HCT116 (cell line): ENCODE data around the gene SLAIN2. TPM values are rescaled to one million over a fixed set of nuclear protein-coding genes. Genes with fewer than 3 reads are reported as not detected.

Source experiments
- ATAC-seq: fragments of 200-7000 bp; cut with Tn5 transposase; 2 replicates; pipeline ENCODE4 v1.9.1; 2020; ENCODE audit warnings: mild to moderate bottlenecking, moderate library complexity
- BruUV-seq: library from RNA; stranded (reverse); fragments of 400-500 nt; replicated peaks from 2 replicates; lab custom pipeline; 2021; lab: Mats Ljungman, UMichigan
- CTCF ChIA-PET: fragments of 300-600 bp; sonication (Branson Sonifier 250); formaldehyde crosslinking; loops from one replicate; lab custom pipeline; 2021; ENCODE audit warnings: antibody characterized with exemption; lab: Charles Lee
- POLR2A ChIA-PET: fragments of 300-600, 350-600 bp; sonication (Branson Sonifier 250); formaldehyde crosslinking; loops from one replicate; lab custom pipeline; 2021; ENCODE audit warnings: antibody characterized with exemption; lab: Charles Lee
- RAD21 ChIA-PET, 2 experiments: fragments of 300-600 bp; sonication (Branson Sonifier 250); formaldehyde crosslinking; loops; one replicate each; lab custom pipeline; 2023; ENCODE audit warnings: low total read pairs in 2 of 2; ENCODE audit not compliant: uncharacterized antibody in 2 of 2, unreplicated experiment in 2 of 2, low non-redundant PET in 1 of 2; lab: Charles Lee
- DNase-seq: peaks from one replicate; pipeline ENCODE4 v3.0.0-alpha.2; 2010; ENCODE audit warnings: low read depth, low spot score
- H2AFZ ChIP-seq: fragments of 200-600 bp; shearing (Covaris generic), sonication (generic); 2 replicates; pipeline ENCODE4 v1.6.1; 2017; ENCODE audit warnings: low read depth, mixed run types, mixed read lengths, antibody characterized with exemption, low read length; ENCODE audit not compliant: poor library complexity, severe bottlenecking
- H3K27ac ChIP-seq: 2 replicates; pipeline ENCODE4 v1.5.1; 2012; ENCODE audit warnings: low read depth, low read length
- H3K27me3 ChIP-seq: fragments of 200-600 bp; sonication (generic); 2 replicates; pipeline ENCODE4 v1.6.1; 2016; ENCODE audit warnings: mixed run types, low read length, mixed read lengths; ENCODE audit not compliant: insufficient read depth
- H3K36me3 ChIP-seq, 2 experiments: fragments of 200-500 bp in 1 of 2; fragments of 200-600 bp in 1 of 2; sonication (Bioruptor generic) in 1 of 2; sonication (generic) in 1 of 2; 2 replicates each; pipeline versions ENCODE4 v1.5.1 to v1.6.1; 2014 to 2016; ENCODE audit warnings: low read length in 2 of 2, inconsistent platforms in 1 of 2, mixed read lengths in 1 of 2, mixed run types in 1 of 2; ENCODE audit not compliant: insufficient read depth in 2 of 2, control insufficient read depth in 1 of 2
- H3K4me1 ChIP-seq, 2 experiments: fragments of 200-600 bp in 1 of 2; sonication (generic) in 1 of 2; 2 replicates each; pipeline versions ENCODE4 v1.5.1 to v1.6.1; 2012 to 2017; ENCODE audit warnings: low read length in 2 of 2, inconsistent platforms in 1 of 2, mild to moderate bottlenecking in 1 of 2, mixed read lengths in 1 of 2, mixed run types in 1 of 2, moderate library complexity in 1 of 2; ENCODE audit not compliant: insufficient read depth in 2 of 2, control insufficient read depth in 1 of 2
- H3K4me2 ChIP-seq: fragments of 200-600 bp; sonication (generic); 2 replicates; pipeline ENCODE4 v1.6.1; 2017; ENCODE audit warnings: mixed run types, low read length, mixed read lengths
- H3K4me3 ChIP-seq, 2 experiments: fragments of 200-600 bp in 1 of 2; sonication (generic) in 1 of 2; replicated peaks in 1 of 2; 2 replicates each; pipeline ENCODE4 v1.5.1; 2011 to 2016; ENCODE audit warnings: low read length in 2 of 2, control low read depth in 1 of 2, low read depth in 1 of 2, mild to moderate bottlenecking in 1 of 2, mixed read lengths in 1 of 2, mixed run types in 1 of 2
- H3K79me2 ChIP-seq: fragments of 200-600 bp; sonication (generic); 2 replicates; pipeline ENCODE4 v1.6.1; 2017; ENCODE audit warnings: mild to moderate bottlenecking, mixed run types, low read length, moderate library complexity, mixed read lengths; ENCODE audit not compliant: insufficient read depth
- H3K9ac ChIP-seq: fragments of 200-600 bp; sonication (generic); 2 replicates; pipeline ENCODE4 v1.6.1; 2016; ENCODE audit warnings: low read length, mixed read lengths
- H3K9me2 ChIP-seq: fragments of 200-600 bp; sonication (generic), shearing (Covaris generic); 2 replicates; pipeline ENCODE4 v1.6.1; 2017; ENCODE audit warnings: mixed run types, mild to moderate bottlenecking, moderate library complexity; ENCODE audit not compliant: insufficient read depth
- H3K9me3 ChIP-seq, 2 experiments: fragments of 200-500 bp in 1 of 2; fragments of 200-600 bp in 1 of 2; sonication (Bioruptor generic) in 1 of 2; sonication (generic) in 1 of 2; 2 replicates each; pipeline ENCODE4 v1.6.1; 2014 to 2017; ENCODE audit warnings: low read length in 2 of 2, mixed read lengths in 2 of 2, inconsistent platforms in 1 of 2, low read depth in 1 of 2, mild to moderate bottlenecking in 1 of 2, mixed run types in 1 of 2, moderate library complexity in 1 of 2; ENCODE audit not compliant: control insufficient read depth in 1 of 2, insufficient read depth in 1 of 2
- H4K20me1 ChIP-seq: fragments of 200-600 bp; sonication (generic), shearing (Covaris generic); 2 replicates; pipeline ENCODE4 v1.6.1; 2017; ENCODE audit warnings: mixed run types, mild to moderate bottlenecking, moderate library complexity; ENCODE audit not compliant: insufficient read depth
- SP1 ChIP-seq: IDR thresholded peaks from 2 replicates; pipeline ENCODE4 v1.6.1; 2012; ENCODE audit warnings: low read depth
- ZFX ChIP-seq: fragments of 450-650 bp; IDR thresholded peaks from 2 replicates; pipeline ENCODE4 v1.6.1; 2017
- intact Hi-C: fragments of 100-400 bp; cut with micrococcal nuclease; formaldehyde crosslinking; loops from 2 replicates; pipeline ENCODE4 v1.10.0; 2022
- total RNA-seq: library from RNA; stranded (reverse); gene quantifications from one replicate; pipeline ENCODE4 v1.2.1, GENCODE V29; 2021; ENCODE audit not compliant: unreplicated experiment
- TF ChIP-seq, protein P1 (sequence below): IDR thresholded peaks from 2 replicates; pipeline ENCODE4 v1.6.1; 2011; ENCODE audit warnings: mild to moderate bottlenecking, low read length, moderate library complexity; ENCODE audit not compliant: insufficient replicate concordance; ENCODE audit errors: extremely low read depth

SLAIN2 gene
- total RNA-seq, 1 experiment from 2014 or later = 50.3 TPM

DNA sequence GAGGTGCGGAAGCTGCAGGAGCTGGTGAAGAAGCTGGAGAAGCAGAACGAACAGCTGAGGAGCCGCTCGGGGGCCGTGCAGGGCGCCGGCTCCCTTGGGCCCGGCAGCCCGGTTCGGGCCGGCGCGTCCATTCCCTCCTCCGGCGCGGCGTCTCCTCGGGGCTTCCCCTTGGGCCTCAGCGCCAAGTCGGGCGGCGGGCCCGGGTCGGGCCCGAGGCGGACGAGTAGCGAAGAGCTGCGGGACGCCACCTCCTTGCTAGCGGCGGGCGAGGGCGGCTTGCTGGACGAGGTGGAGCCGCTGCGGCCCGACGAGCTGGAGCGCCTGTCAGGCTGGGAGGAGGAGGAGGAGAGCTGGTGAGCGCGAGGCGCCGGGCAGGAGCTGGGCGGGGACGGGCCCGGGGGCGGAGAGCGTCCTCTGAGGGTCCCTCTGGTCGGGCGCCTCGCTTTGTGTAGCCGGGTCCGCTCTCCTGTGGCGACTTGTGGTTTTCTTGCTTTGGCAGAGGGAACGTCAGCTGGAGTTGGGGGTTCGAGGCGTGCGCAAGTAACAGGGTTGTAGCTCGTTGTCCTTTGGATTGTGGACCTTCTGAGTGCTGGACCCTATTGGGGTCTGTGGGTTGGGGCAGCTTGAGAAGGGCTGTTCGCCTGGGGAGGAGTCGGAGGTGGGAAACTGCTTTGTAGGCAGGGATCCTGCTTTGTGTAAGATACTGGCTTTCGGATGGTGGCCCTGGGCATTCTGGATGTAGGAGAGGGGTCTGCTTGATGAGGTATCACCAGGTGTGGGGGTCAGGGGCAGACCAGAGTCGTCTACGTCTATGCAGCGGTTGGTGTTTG, 662 bp downstream of the SLAIN2 start:
- H2AFZ ChIP-seq = no peak overlapping the region
- peak; percentile 90 for TF ChIP-seq ZFX
- TF ChIP-seq, protein P1, sequence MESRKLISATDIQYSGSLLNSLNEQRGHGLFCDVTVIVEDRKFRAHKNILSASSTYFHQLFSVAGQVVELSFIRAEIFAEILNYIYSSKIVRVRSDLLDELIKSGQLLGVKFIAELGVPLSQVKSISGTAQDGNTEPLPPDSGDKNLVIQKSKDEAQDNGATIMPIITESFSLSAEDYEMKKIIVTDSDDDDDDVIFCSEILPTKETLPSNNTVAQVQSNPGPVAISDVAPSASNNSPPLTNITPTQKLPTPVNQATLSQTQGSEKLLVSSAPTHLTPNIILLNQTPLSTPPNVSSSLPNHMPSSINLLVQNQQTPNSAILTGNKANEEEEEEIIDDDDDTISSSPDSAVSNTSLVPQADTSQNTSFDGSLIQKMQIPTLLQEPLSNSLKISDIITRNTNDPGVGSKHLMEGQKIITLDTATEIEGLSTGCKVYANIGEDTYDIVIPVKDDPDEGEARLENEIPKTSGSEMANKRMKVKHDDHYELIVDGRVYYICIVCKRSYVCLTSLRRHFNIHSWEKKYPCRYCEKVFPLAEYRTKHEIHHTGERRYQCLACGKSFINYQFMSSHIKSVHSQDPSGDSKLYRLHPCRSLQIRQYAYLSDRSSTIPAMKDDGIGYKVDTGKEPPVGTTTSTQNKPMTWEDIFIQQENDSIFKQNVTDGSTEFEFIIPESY = no peak
- TF ChIP-seq, all 23 proteins: peak for 1
- Histone ChIP-seq H3K9ac (peak overlapping the region; percentile 76), H3K27ac (peak overlapping the region; percentile 75), H3K9me3 (no peaks in the 10 kb centered on the region), H3K79me2 (peaks cover 55% of the 10 kb centered on the region), H3K36me3 (no peaks in the 10 kb centered on the region), H3K27me3 (no peaks in the 10 kb centered on the region), H3K4me2 (peak overlapping the region; percentile 91), H3K4me1 (peaks cover 18 to 30% of the 10 kb centered on the region in 2 experiments), H4K20me1 (peaks cover 3% of the 10 kb centered on the region; the same call in 1 of the 2 replicates), H3K9me2 (no peaks in the 10 kb centered on the region), H3K4me3 (peak overlapping the region; percentile 72 to 85)
- ChIA-PET POLR2A (interaction anchor here (0.6 to 1.1 kb wide), 8 partner anchors 8 to 439 kb away, joined by 3 to 6 read pairs (median 3); partner anchors contain the start of gene FRYL), CTCF (interaction anchor here (0.6 kb wide), 2 partner anchors 14 to 59 kb away, joined by 3 read pairs; no protein-coding TSS in a partner anchor), RAD21 (interaction anchor here in 1 of 2 experiments (0.7 kb wide), 1 partner anchor 43 kb away, joined by 3 read pairs; no protein-coding TSS in a partner anchor)
- DNase-seq (no peak), ATAC-seq (peak; percentile 28)
- BruUV-seq = no TSS peak
- intact Hi-C loops = no loop called here

DNA sequence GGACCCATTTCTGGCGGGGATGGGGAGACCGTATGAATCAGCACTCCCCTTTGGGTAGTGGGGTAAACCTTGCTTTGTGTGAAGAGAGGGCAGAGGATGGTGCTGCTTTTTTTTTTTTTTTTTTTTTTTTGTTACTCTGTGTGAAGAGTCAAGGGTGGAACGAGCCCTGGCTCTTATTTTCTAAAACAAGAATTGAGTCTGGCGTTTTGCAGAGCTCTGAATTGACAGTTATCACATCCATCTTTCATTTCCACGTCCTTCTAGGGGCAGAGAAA, 1.2 kb downstream of the SLAIN2 start:
- RAD21 ChIA-PET = no interaction called here
- POLR2A ChIA-PET = interaction anchor here (1.1 kb wide), 1 partner anchor 11 kb away, joined by 3 read pairs; no protein-coding TSS in a partner anchor
- DNase-seq = no peak
- Histone ChIP-seq H3K4me2 (peak overlapping the region; percentile 91), H3K4me3 (peak overlapping the region; percentile 72 to 85), H3K9me2 (no peaks in the 10 kb centered on the region), H2AFZ (no peak overlapping the region), H3K79me2 (peaks cover 61% of the 10 kb centered on the region), H4K20me1 (peaks cover 3% of the 10 kb centered on the region; the same call in 1 of the 2 replicates), H3K9me3 (no peaks in the 10 kb centered on the region), H3K9ac (peak overlapping the region; percentile 76), H3K27me3 (no peaks in the 10 kb centered on the region), H3K36me3 (no peaks in the 10 kb centered on the region), H3K27ac (no peak overlapping the region), H3K4me1 (peaks cover 18 to 30% of the 10 kb centered on the region in 2 experiments)
- TSS peak; percentile 34 for BruUV-seq
- intact Hi-C loops = no loop called here
- TF ChIP-seq SP1 = no peak
- CTCF ChIA-PET = no interaction called here
- ATAC-seq = no peak
